GM12878 (cell line): ENCODE results near the gene C1QTNF8. TPM values are rescaled to one million over a fixed set of nuclear protein-coding genes. Genes with fewer than 3 reads are reported as not detected.

ENCODE experiments used
- ATAC-seq: fragments of 200-7000 bp; cut with Tn5 transposase; 3 replicates; pipeline ENCODE4 v1.9.1; 2020; ENCODE audit warnings: mild to moderate bottlenecking, moderate library complexity
- BruUV-seq: library from RNA; stranded (reverse); fragments of 400-500 nt; replicated peaks from 2 replicates; lab custom pipeline; 2021; lab: Mats Ljungman, UMichigan
- CTCF ChIA-PET: fragments of 300-600 bp; sonication (Branson Sonifier 250); formaldehyde crosslinking; extraction: SDS; loops from one replicate; lab custom pipeline; 2021; ENCODE audit warnings: inconsistent platforms; lab: Yijun Ruan, JAX
- POLR2A ChIA-PET: fragments of 350-600 bp; formaldehyde crosslinking; extraction: SDS; loops from one replicate; lab custom pipeline; 2021; ENCODE audit warnings: inconsistent platforms; lab: Charles Lee
- RAD21 ChIA-PET: fragments of 300-600 bp; sonication (Branson Sonifier 250); formaldehyde crosslinking; loops from one replicate; lab custom pipeline; 2023; ENCODE audit warnings: antibody characterized with exemption; ENCODE audit not compliant: unreplicated experiment; lab: Charles Lee
- SMC1A ChIA-PET: fragments of 300-600 bp; sonication (Branson Sonifier 250); formaldehyde crosslinking; loops from one replicate; lab custom pipeline; 2023; ENCODE audit not compliant: unreplicated experiment, uncharacterized antibody; lab: Charles Lee
- DNase-seq: peaks from one replicate; pipeline ENCODE4 v3.0.0-alpha.2; 2011; ENCODE audit warnings: low read depth, low spot score
- FAIRE-seq: peaks from 3 replicates; lab custom pipeline; 2011; peaks lifted over from hg19 to GRCh38; lab: Jason Lieb, UNC
- H2AFZ ChIP-seq: 2 replicates; pipeline ENCODE4 v1.6.0; 2011; ENCODE audit warnings: low read depth, low read length, control low read depth; ENCODE audit not compliant: control insufficient read depth
- H3K27ac ChIP-seq: 2 replicates; pipeline ENCODE4 v1.5.1; 2011; ENCODE audit warnings: control low read depth; ENCODE audit not compliant: control insufficient read depth, insufficient read depth
- H3K27me3 ChIP-seq, 2 experiments: replicated peaks in 1 of 2; 2 replicates each; pipeline versions ENCODE4 v1.6.0 to v1.6.1; 2011; ENCODE audit warnings: low read length in 1 of 2; ENCODE audit not compliant: control insufficient read depth in 2 of 2, insufficient read depth in 2 of 2
- H3K36me3 ChIP-seq, 2 experiments: 2 replicates each; pipeline ENCODE4 v1.5.1; 2011; ENCODE audit warnings: low read length in 1 of 2; ENCODE audit not compliant: control insufficient read depth in 2 of 2, insufficient read depth in 2 of 2
- H3K4me1 ChIP-seq: 2 replicates; pipeline ENCODE4 v1.6.1; 2011; ENCODE audit warnings: mild to moderate bottlenecking, low read length, moderate library complexity, mixed read lengths; ENCODE audit not compliant: control insufficient read depth, insufficient read depth
- H3K4me2 ChIP-seq: 2 replicates; pipeline ENCODE4 v1.6.0; 2011; ENCODE audit warnings: control low read depth; ENCODE audit not compliant: control insufficient read depth, insufficient read depth
- H3K4me3 ChIP-seq: fragments of 200-600 bp; sonication (generic); 2 replicates; pipeline ENCODE4 v1.5.1; 2016
- H3K79me2 ChIP-seq: 2 replicates; pipeline ENCODE4 v1.6.0; 2011; ENCODE audit warnings: low read length; ENCODE audit not compliant: control insufficient read depth, insufficient read depth
- H3K9ac ChIP-seq: 2 replicates; pipeline ENCODE4 v1.8.0; 2011; ENCODE audit warnings: low read length, control low read depth, mixed read lengths; ENCODE audit not compliant: control insufficient read depth, insufficient read depth
- H3K9me3 ChIP-seq: replicated peaks from 3 replicates; pipeline ENCODE4 v1.5.1; 2011; ENCODE audit warnings: mild to moderate bottlenecking, low read length; ENCODE audit not compliant: control insufficient read depth, insufficient read depth
- H4K20me1 ChIP-seq: 2 replicates; pipeline ENCODE4 v1.6.0; 2011; ENCODE audit not compliant: control insufficient read depth, insufficient read depth
- ASH2L ChIP-seq: fragments of 300-600, 200-600 bp; sonication (generic); IDR thresholded peaks from 2 replicates; pipeline ENCODE4 v1.6.1; 2017; ENCODE audit warnings: low read depth, mild to moderate bottlenecking, borderline replicate concordance
- BCL11A ChIP-seq: IDR thresholded peaks from 2 replicates; pipeline ENCODE4 v1.6.1; 2011; ENCODE audit warnings: low read depth, low read length
- BCLAF1 ChIP-seq: fragments of 450-650 bp; IDR thresholded peaks from 2 replicates; pipeline ENCODE4 v1.6.1; 2017; ENCODE audit warnings: antibody characterized with exemption, mild to moderate bottlenecking, moderate library complexity
- CBFB ChIP-seq: IDR thresholded peaks from 2 replicates; pipeline ENCODE4 v1.6.1; 2016; ENCODE audit warnings: antibody characterized with exemption, low read depth
- CHD2 ChIP-seq: IDR thresholded peaks from 2 replicates; pipeline ENCODE4 v1.6.1; 2011; ENCODE audit warnings: low read depth, low read length, improper control_type of control experiment, borderline replicate concordance
- CREB1 ChIP-seq: IDR thresholded peaks from 2 replicates; pipeline ENCODE4 v1.6.1; 2012; ENCODE audit warnings: low read depth, mild to moderate bottlenecking, inconsistent platforms
- EED ChIP-seq: sonication (generic); IDR thresholded peaks from 2 replicates; pipeline ENCODE4 v1.6.1; 2016; ENCODE audit warnings: antibody characterized with exemption, low read depth
- MEF2B ChIP-seq: fragments of 450-650 bp; IDR thresholded peaks from 2 replicates; pipeline ENCODE4 v1.6.1; 2018; ENCODE audit warnings: mild to moderate bottlenecking, moderate library complexity; ENCODE audit not compliant: partially characterized antibody, poor library complexity, severe bottlenecking
- PKNOX1 ChIP-seq: fragments of 450-650 bp; IDR thresholded peaks from 2 replicates; pipeline ENCODE4 v1.6.1; 2016; ENCODE audit warnings: mild to moderate bottlenecking
- POLR2AphosphoS5 ChIP-seq: IDR thresholded peaks from 2 replicates; pipeline ENCODE4 v1.6.1; 2011; ENCODE audit warnings: mild to moderate bottlenecking, low read length, inconsistent platforms
- RAD21 ChIP-seq: IDR thresholded peaks from 2 replicates; pipeline ENCODE4 v1.6.1; 2011; ENCODE audit warnings: mild to moderate bottlenecking, low read depth, low read length, moderate library complexity; ENCODE audit not compliant: insufficient read depth
- SPI1 ChIP-seq: IDR thresholded peaks from 2 replicates; pipeline ENCODE4 v1.6.1; 2011; ENCODE audit warnings: low read depth, mild to moderate bottlenecking, low read length, moderate library complexity, borderline replicate concordance; ENCODE audit not compliant: insufficient read depth
- SRF ChIP-seq, 2 experiments: IDR thresholded peaks; 2 replicates each; pipeline ENCODE4 v1.6.1; 2011; ENCODE audit warnings: low read depth in 2 of 2, low read length in 2 of 2, mild to moderate bottlenecking in 1 of 2, moderate library complexity in 1 of 2
- TAF1 ChIP-seq: IDR thresholded peaks from 2 replicates; pipeline ENCODE4 v1.6.1; 2011; ENCODE audit warnings: mild to moderate bottlenecking, low read depth, low read length, borderline replicate concordance
- TCF7 ChIP-seq: IDR thresholded peaks from 2 replicates; pipeline ENCODE4 v1.6.1; 2014; ENCODE audit warnings: antibody characterized with exemption, borderline replicate concordance
- WRNIP1 ChIP-seq: IDR thresholded peaks from 2 replicates; pipeline ENCODE4 v1.6.1; 2011; ENCODE audit warnings: low read depth, low read length, improper control_type of control experiment, borderline replicate concordance
- ZBTB11 ChIP-seq: fragments of 450-650 bp; formaldehyde crosslinking; IDR thresholded peaks from 2 replicates; pipeline ENCODE4 v1.5.0; 2022; ENCODE audit warnings: mild to moderate bottlenecking, missing genetic modification characterization
- ZNF207 ChIP-seq: fragments of 450-650 bp; IDR thresholded peaks from 2 replicates; pipeline ENCODE4 v1.6.1; 2014; ENCODE audit warnings: antibody characterized with exemption, mild to moderate bottlenecking, borderline replicate concordance
- ZNF274 ChIP-seq: IDR thresholded peaks from one replicate; pipeline ENCODE4 v1.8.0; 2011; ENCODE audit not compliant: insufficient read length, insufficient read depth
- WGBS: methylation state at CpG from one replicate; pipeline ENCODE4 v1.1.6; 2016; ENCODE audit warnings: low lambda C conversion rate; ENCODE audit not compliant: insufficient replicate concordance, insufficient coverage; ENCODE audit errors: missing lambda C conversion rate; 5-methylcytosine and 5-hydroxymethylcytosine counted together
- in situ Hi-C: fragments of 300-500 bp; cut with MboI; formaldehyde crosslinking; loops from 9 replicates; pipeline ENCODE4 v1.14.3; 2018; ENCODE audit warnings: mixed read lengths
- intact Hi-C: fragments of 100-400 bp; cut with micrococcal nuclease; formaldehyde crosslinking; loops from one replicate; pipeline ENCODE4 v1.14.2; 2022; ENCODE audit not compliant: unreplicated experiment
- polyA plus RNA-seq, 11 experiments: library from polyadenylated mRNA; depleted of rRNA in 4 of 11; unstranded in 6 of 11; stranded (reverse) in 5 of 11; fragments of >200 nt; fragmentation: Nextera tagmentation in 4 of 11; fragmentation: Illumina TruSeq in 1 of 11; extraction: Ambion mirVana in 4 of 11; extraction: Trizol in 1 of 11; gene quantifications; 1 replicate in 1 of 11; 2 replicates in 10 of 11; pipeline versions ENCODE4 v1.2.1 to v1.2.3, GENCODE V29; 2011 to 2016; ENCODE audit warnings: inconsistent platforms in 2 of 11, missing spikeins in 2 of 11, low read depth in 1 of 11
- total RNA-seq, 4 experiments: library from RNA; depleted of rRNA in 3 of 4; stranded (reverse); fragments of >200 nt in 3 of 4; fragmentation: Illumina TruSeq in 1 of 4; extraction: Trizol in 1 of 4; gene quantifications; 2 replicates each; pipeline versions ENCODE4 v1.2.1 to v1.2.3, GENCODE V29; 2013 to 2021

The C1QTNF8 gene
- total and polyA plus RNA-seq, 10 of the 15 experiments (the other 5 are each of a cell fraction or from before 2014, with no cell fraction given), result not detected

GRCh38 chr16:1120577-1120941, 24.5 kb upstream of the C1QTNF8 start:
- BruUV-seq, result no TSS peak
- no peak for TF ChIP-seq ZNF207
- TF ChIP-seq CREB1, result no peak
- TF ChIP-seq CBFB, result no peak
- no peak for TF ChIP-seq ZBTB11 (CRISPR knock-in tag)
- TF ChIP-seq ASH2L, result no peak
- TF ChIP-seq PKNOX1, result no peak
- no peak for TF ChIP-seq ZNF274
- no peak for TF ChIP-seq TCF7
- no peak for TF ChIP-seq SRF (IDR thresholded peaks at IDR 0.05; ENCODE audit: low read depth in 2 of 2, low read length in 2 of 2)
- no peak for TF ChIP-seq POLR2AphosphoS5
- no peak for TF ChIP-seq RAD21
- no peak for TF ChIP-seq TAF1
- no peak for TF ChIP-seq BCL11A
- no peak for TF ChIP-seq WRNIP1
- no peak for TF ChIP-seq EED
- TF ChIP-seq SPI1, result no peak
- TF ChIP-seq CHD2, result no peak
- no peak for TF ChIP-seq BCLAF1
- no peak for TF ChIP-seq MEF2B
- Histone ChIP-seq H3K9me3 (no peaks in the 10 kb centered on the region), H3K27ac (no peak overlapping the region), H3K9ac (no peak overlapping the region), H3K27me3 (no peaks in the 10 kb centered on the region), H3K4me2 (no peak overlapping the region), H2AFZ (no peak overlapping the region), H3K36me3 (no peaks in the 10 kb centered on the region), H3K79me2 (no peaks in the 10 kb centered on the region), H3K4me3 (no peak overlapping the region), H3K4me1 (no peaks in the 10 kb centered on the region), H4K20me1 (no peaks in the 10 kb centered on the region)
- ChIA-PET RAD21 (no interaction called here), SMC1A (no interaction called here), POLR2A (no interaction called here), CTCF (no interaction called here)
- WGBS, result 36% methylated on average over 19 of the region's 22 CpGs
- intact Hi-C loops, result no loop called here
- in situ Hi-C loops, result loop anchor here (10.0 kb wide), 1 partner anchor 56 kb away; no protein-coding TSS in a partner anchor
- FAIRE-seq (no peak), ATAC-seq (no peak), DNase-seq (no peak)
